ENCODE results near the gene HORMAD2.

Gene HORMAD2

GRCh38 chr22:30079952-30080533, at the start of gene HORMAD2:
HORMAD2 (plus strand) TSS chr22:30080464; CDS start chr22:30093953, 13,489 bp downstream.
- peak within 1 kb of the TSS; percentile 33 for H3K4me3 ChIP-seq (ENCODE audit: low read depth, low read length)
- in situ Hi-C loops (cut with HindIII; ENCODE audit: low sequenced_read_pairs), result no loop called here
- TF ChIP-seq, protein P1, sequence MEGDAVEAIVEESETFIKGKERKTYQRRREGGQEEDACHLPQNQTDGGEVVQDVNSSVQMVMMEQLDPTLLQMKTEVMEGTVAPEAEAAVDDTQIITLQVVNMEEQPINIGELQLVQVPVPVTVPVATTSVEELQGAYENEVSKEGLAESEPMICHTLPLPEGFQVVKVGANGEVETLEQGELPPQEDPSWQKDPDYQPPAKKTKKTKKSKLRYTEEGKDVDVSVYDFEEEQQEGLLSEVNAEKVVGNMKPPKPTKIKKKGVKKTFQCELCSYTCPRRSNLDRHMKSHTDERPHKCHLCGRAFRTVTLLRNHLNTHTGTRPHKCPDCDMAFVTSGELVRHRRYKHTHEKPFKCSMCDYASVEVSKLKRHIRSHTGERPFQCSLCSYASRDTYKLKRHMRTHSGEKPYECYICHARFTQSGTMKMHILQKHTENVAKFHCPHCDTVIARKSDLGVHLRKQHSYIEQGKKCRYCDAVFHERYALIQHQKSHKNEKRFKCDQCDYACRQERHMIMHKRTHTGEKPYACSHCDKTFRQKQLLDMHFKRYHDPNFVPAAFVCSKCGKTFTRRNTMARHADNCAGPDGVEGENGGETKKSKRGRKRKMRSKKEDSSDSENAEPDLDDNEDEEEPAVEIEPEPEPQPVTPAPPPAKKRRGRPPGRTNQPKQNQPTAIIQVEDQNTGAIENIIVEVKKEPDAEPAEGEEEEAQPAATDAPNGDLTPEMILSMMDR (IDR thresholded peaks at IDR 0.05; ENCODE audit: low read depth, low read length), result no peak
- peak; percentile 64 for DNase-seq (ENCODE audit: low read depth, low spot score)

- DNase-seq (ENCODE audit: low read depth, low spot score), result no peak
- TF ChIP-seq, protein P1 (IDR thresholded peaks at IDR 0.05; ENCODE audit: low read depth, low read length), result no peak
- H3K4me3 ChIP-seq (ENCODE audit: low read depth, low read length), result no peak overlapping the region
- in situ Hi-C loops (cut with HindIII; ENCODE audit: low sequenced_read_pairs), result no loop called here
Observed at GRCh38 chr22:30031328-30031727, 48.9 kb upstream of the HORMAD2 start.

DNA sequence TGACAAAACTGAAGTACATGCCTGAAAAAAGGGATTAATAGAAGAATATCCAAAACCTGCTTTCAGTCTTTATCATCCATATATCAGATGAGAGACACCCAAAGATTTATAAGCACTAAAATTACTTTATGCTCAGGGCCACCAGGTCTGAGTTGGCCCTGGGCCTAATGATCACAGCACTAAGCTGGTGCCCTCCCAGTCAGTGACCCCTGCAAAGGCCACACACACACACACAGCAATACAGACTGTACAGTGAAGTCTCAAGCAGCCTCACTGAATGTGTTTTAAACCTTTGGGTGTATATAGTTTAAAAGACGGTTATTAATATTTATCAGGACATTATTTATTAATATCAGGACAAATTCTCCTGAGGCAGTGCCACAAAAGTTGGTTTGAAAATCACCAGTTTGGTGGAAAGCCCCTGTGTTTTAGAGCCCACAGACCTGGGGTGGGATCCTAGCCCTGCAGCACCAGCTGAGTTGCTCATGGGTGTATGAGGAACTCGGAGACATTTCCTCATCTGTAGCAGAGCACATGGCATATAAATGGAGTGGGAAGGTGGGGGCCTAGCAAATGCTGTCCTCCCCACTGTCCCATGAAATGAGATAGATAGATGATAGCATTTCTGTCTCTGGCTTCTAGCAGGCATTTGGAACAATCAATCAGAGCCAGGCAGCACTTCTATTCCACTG, 48.4 kb upstream of the HORMAD2 start:
- DNase-seq (ENCODE audit: low read depth, low spot score), result no peak
- TF ChIP-seq, protein P1 (IDR thresholded peaks at IDR 0.05; ENCODE audit: low read depth, low read length), result no peak
- in situ Hi-C loops (cut with HindIII; ENCODE audit: low sequenced_read_pairs), result no loop called here
- H3K4me3 ChIP-seq (ENCODE audit: low read depth, low read length), result no peak overlapping the region

GRCh38 chr22:30033137-30033536, 47.1 kb upstream of the HORMAD2 start:
- DNase-seq (ENCODE audit: low read depth, low spot score), result no peak
- no peak overlapping the region for H3K4me3 ChIP-seq (ENCODE audit: low read depth, low read length)
- in situ Hi-C loops (cut with HindIII; ENCODE audit: low sequenced_read_pairs), result no loop called here
- TF ChIP-seq, protein P1 (IDR thresholded peaks at IDR 0.05; ENCODE audit: low read depth, low read length), result no peak

DNA sequence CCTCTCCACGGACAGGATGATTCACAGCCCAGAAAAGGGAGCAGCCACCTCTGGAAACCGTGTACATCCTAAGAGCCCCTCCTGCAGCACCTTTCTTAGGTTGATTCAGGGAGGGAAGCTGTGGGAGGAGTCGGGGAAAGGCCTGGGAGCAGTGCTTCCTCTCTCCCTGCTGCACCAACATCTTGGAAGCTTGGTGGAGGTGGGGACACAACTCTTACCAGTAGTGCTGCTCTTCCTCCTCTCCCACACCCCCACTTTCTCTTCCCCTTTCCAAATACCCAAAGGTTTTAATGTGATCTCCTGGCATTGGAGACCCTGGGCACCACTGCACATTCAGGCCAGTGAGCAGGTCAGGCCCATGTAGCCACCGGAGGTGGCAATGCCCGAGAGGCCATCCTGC, 46.4 kb upstream of the HORMAD2 start:
- TF ChIP-seq, protein P1 (IDR thresholded peaks at IDR 0.05; ENCODE audit: low read depth, low read length), result no peak
- in situ Hi-C loops (cut with HindIII; ENCODE audit: low sequenced_read_pairs), result no loop called here
- no peak overlapping the region for H3K4me3 ChIP-seq (ENCODE audit: low read depth, low read length)
- no peak for DNase-seq (ENCODE audit: low read depth, low spot score)

DNA sequence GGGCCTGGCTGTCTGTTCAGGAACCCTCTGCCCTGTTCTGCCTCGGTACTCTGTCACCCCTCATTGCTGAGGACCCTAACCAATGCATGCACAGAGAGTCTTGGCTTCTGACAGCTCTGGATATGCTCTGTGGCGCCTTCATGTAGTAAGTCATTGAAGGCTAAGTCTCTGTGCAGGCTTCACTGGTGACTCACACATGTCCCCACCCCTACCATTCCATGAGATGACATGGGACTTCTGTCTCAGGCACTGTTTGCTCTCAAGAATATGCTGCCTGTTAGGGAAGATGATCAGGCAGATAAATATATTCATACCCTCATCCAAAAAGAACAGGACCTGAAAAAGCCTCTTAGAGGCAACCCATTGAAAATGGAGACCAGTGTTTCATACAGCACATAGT, 43.6 kb upstream of the HORMAD2 start:
- in situ Hi-C loops (cut with HindIII; ENCODE audit: low sequenced_read_pairs), result no loop called here

More for the DNA sequence above, 43.6 kb upstream of the HORMAD2 start:
- H3K4me3 ChIP-seq (ENCODE audit: low read depth, low read length), result no peak overlapping the region
- no peak for DNase-seq (ENCODE audit: low read depth, low spot score)
- TF ChIP-seq, protein P1 (IDR thresholded peaks at IDR 0.05; ENCODE audit: low read depth, low read length), result no peak

Measured in astrocyte of the spinal cord (primary cell).